Measurements from ENCODE around the gene DRC1.
A peak's percentile ranks its signal among the peaks of the same experiment; 100 is the strongest.

Gene DRC1

DNA sequence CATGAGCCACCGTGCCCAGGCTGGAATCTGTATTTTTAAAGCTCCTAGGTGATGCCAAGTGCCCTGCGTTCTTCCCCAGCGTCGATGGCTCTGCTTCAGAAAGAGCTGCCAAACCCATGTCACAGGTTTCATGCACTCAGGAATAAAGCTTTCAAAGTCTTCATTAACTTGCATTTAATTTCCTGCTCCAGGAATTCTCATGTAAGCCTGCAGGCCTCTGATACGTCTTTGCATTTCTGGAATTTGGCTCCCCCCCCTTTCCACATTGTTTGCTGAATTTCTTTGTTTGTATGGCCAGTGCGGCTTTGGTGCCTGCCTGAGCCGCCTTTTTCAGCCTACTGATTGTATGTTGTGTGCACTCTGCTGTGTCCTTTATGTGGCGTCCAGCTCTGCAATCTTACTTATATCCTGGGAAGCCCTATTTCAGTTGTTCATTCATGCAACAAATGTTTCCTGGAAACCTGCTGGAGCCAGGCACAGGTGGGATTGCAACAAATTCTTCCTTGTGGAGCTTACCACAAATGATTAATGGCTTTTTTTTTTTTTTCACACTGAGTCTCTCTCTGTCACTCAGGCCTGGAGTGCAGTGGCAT, 94.1 kb downstream of the DRC1 start:
- Histone ChIP-seq H3K9me3 (ENCODE audit: control insufficient read depth, insufficient read depth, low read length) (no peaks in the 10 kb centered on the region), H3K4me2 (ENCODE audit: low read length) (no peak overlapping the region), H3K79me2 (ENCODE audit: control insufficient read depth, low read length) (no peaks in the 10 kb centered on the region), H3K4me1 (ENCODE audit: control insufficient read depth, low read length) (no peaks in the 10 kb centered on the region), H3K9me2 (replicated peaks; ENCODE audit: control insufficient read depth, low read length) (no peaks in the 10 kb centered on the region), H3K27me3 (ENCODE audit: control insufficient read depth, low read length) (peaks cover 5% of the 10 kb centered on the region), H3K27ac (ENCODE audit: low read depth, low read length) (no peak overlapping the region), H4K20me1 (ENCODE audit: control insufficient read depth, insufficient read depth, low read depth, low read length) (no peaks in the 10 kb centered on the region), H3K36me3 (ENCODE audit: control insufficient read depth, low read length) (no peaks in the 10 kb centered on the region), H3F3A (ENCODE audit: control insufficient read depth, insufficient read depth) (no peaks in the 10 kb centered on the region), H3K4me3 (ENCODE audit: low read length) (no peak overlapping the region)
- no peak for TF ChIP-seq EZH2phosphoT487 (IDR thresholded peaks at IDR 0.05; ENCODE audit: borderline replicate concordance, low read length)
- TF ChIP-seq, protein P1, sequence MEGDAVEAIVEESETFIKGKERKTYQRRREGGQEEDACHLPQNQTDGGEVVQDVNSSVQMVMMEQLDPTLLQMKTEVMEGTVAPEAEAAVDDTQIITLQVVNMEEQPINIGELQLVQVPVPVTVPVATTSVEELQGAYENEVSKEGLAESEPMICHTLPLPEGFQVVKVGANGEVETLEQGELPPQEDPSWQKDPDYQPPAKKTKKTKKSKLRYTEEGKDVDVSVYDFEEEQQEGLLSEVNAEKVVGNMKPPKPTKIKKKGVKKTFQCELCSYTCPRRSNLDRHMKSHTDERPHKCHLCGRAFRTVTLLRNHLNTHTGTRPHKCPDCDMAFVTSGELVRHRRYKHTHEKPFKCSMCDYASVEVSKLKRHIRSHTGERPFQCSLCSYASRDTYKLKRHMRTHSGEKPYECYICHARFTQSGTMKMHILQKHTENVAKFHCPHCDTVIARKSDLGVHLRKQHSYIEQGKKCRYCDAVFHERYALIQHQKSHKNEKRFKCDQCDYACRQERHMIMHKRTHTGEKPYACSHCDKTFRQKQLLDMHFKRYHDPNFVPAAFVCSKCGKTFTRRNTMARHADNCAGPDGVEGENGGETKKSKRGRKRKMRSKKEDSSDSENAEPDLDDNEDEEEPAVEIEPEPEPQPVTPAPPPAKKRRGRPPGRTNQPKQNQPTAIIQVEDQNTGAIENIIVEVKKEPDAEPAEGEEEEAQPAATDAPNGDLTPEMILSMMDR (IDR thresholded peaks at IDR 0.05; ENCODE audit: low read depth, low read length, poor library complexity, severe bottlenecking) = no peak

DNA sequence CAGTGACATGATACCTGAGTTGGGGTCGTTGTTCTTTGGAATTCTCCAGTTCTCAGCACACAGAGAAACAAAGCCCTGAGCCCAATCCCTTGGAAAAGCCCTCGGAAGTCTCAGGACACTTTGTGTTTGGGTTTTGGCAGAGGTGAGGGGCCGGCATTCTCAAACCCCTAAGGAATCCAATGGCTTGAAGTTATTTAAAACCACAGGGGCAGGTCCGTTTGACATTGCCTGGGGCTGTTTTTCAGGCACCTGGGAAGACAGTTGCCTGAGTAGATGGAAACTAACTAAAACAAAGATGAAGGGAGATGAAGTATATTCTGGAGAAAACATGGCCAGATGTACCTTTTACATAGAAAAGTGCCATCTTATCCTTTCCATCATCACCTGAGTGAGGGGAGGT, 98.7 kb downstream of the DRC1 start:
- H3K4me2 ChIP-seq (ENCODE audit: low read length) = no peak overlapping the region
- no peak overlapping the region for H3K27ac ChIP-seq (ENCODE audit: low read depth, low read length)
- no peaks in the 10 kb centered on the region for H3K79me2 ChIP-seq (ENCODE audit: control insufficient read depth, low read length)
- H3K4me1 ChIP-seq (ENCODE audit: control insufficient read depth, low read length) = no peaks in the 10 kb centered on the region
- H4K20me1 ChIP-seq (ENCODE audit: control insufficient read depth, insufficient read depth, low read depth, low read length) = no peaks in the 10 kb centered on the region
- no peak for TF ChIP-seq EZH2phosphoT487 (IDR thresholded peaks at IDR 0.05; ENCODE audit: borderline replicate concordance, low read length)
- TF ChIP-seq, protein P1 (IDR thresholded peaks at IDR 0.05; ENCODE audit: low read depth, low read length, poor library complexity, severe bottlenecking) = no peak
- H3K9me3 ChIP-seq (ENCODE audit: control insufficient read depth, insufficient read depth, low read length) = no peaks in the 10 kb centered on the region
- no peaks in the 10 kb centered on the region for H3K9me2 ChIP-seq (replicated peaks; ENCODE audit: control insufficient read depth, low read length)
- H3F3A ChIP-seq (ENCODE audit: control insufficient read depth, insufficient read depth) = no peaks in the 10 kb centered on the region
- no peak overlapping the region for H3K4me3 ChIP-seq (ENCODE audit: low read length)
- peaks cover 6% of the 10 kb centered on the region; the same call in 1 of the 2 replicates for H3K27me3 ChIP-seq (ENCODE audit: control insufficient read depth, low read length)
- H3K36me3 ChIP-seq (ENCODE audit: control insufficient read depth, low read length) = no peaks in the 10 kb centered on the region

DNA sequence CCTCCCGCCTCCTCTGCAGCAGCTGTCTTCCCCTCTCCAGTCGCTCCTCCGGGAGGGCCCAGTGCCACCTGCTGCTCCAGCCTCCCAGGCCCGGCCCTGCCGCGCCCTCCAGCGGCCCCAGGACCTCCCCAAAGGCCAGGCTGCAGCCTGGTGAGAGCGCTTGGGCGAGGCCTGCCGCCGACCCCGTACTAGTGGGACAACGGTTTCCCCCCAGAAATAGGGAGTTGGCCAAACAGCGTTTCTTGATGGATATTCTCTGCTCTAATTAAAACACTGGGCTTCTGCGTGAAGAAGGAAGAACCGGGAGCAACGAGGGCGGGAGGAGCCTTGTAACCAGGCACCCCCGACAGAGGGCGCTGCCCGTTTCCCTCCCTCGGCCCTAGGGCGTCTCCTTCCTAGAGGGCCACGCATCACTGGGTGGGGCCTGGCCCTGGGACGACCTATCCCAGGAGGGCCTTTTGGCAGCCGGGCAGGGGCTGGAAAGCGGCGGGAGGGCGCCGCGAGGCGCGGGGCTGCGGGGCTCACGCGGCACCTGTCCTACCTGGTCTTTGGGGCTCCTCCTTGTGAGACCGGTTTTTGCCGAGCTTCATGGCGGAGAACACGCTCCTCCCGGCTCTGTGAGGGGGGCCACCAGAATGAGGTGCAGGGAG, 101.6 kb downstream of the DRC1 start:
- Histone ChIP-seq H3K4me2 (ENCODE audit: low read length) (no peak overlapping the region), H3K4me1 (ENCODE audit: control insufficient read depth, low read length) (no peaks in the 10 kb centered on the region), H3K36me3 (ENCODE audit: control insufficient read depth, low read length) (no peaks in the 10 kb centered on the region), H3K9me3 (ENCODE audit: control insufficient read depth, insufficient read depth, low read length) (no peaks in the 10 kb centered on the region), H3K27ac (ENCODE audit: low read depth, low read length) (no peak overlapping the region), H3F3A (ENCODE audit: control insufficient read depth, insufficient read depth) (no peaks in the 10 kb centered on the region), H3K4me3 (ENCODE audit: low read length) (no peak overlapping the region), H4K20me1 (ENCODE audit: control insufficient read depth, insufficient read depth, low read depth, low read length) (no peaks in the 10 kb centered on the region), H3K9me2 (replicated peaks; ENCODE audit: control insufficient read depth, low read length) (no peaks in the 10 kb centered on the region), H3K27me3 (ENCODE audit: control insufficient read depth, low read length) (peaks cover 6% of the 10 kb centered on the region; the same call in 1 of the 2 replicates), H3K79me2 (ENCODE audit: control insufficient read depth, low read length) (no peaks in the 10 kb centered on the region)
- no peak for TF ChIP-seq EZH2phosphoT487 (IDR thresholded peaks at IDR 0.05; ENCODE audit: borderline replicate concordance, low read length)
- TF ChIP-seq, protein P1 (IDR thresholded peaks at IDR 0.05; ENCODE audit: low read depth, low read length, poor library complexity, severe bottlenecking) = peak; percentile 57

Data from DOHH2 (cell line).